Gastroesophageal sphincter (tissue), 3 donors: ENCODE measurements around the gene SH2D6.

Experiments used
- CTCF ChIP-seq, 4 experiments: fragments of 200-600 bp in 2 of 4; fragments of 450-650 bp in 2 of 4; sonication (generic) in 1 of 4; IDR thresholded peaks; one replicate each; pipeline ENCODE4 v1.5.1; 2017 to 2019; ENCODE audit warnings: antibody characterized with exemption in 4 of 4, mild to moderate bottlenecking in 2 of 4, moderate library complexity in 2 of 4
- EP300 ChIP-seq: sonication (generic); formaldehyde crosslinking; IDR thresholded peaks from one replicate; pipeline ENCODE4 v1.6.1; 2017; ENCODE audit warnings: antibody characterized with exemption, mild to moderate bottlenecking
- POLR2A ChIP-seq, 2 donors: fragments of 450-650 bp; IDR thresholded peaks; one replicate each; pipeline ENCODE4 v1.6.1; 2017; ENCODE audit warnings: antibody characterized with exemption in 2 of 2, mild to moderate bottlenecking in 2 of 2, moderate library complexity in 1 of 2
- POLR2AphosphoS5 ChIP-seq: sonication (generic); formaldehyde crosslinking; IDR thresholded peaks from one replicate; pipeline ENCODE4 v1.6.1; 2017; ENCODE audit warnings: antibody characterized with exemption

GRCh38 chr2:85427300-85427835 is 8.9 kb downstream of the SH2D6 start:
- TF ChIP-seq CTCF (IDR thresholded peaks at IDR 0.05) (no peak), POLR2A (IDR thresholded peaks at IDR 0.05) (no peak), POLR2AphosphoS5 (no peak), EP300 (no peak)
